ENCODE measurements around the gene PDGFB. TPM values are rescaled to one million over a fixed set of nuclear protein-coding genes. Genes with fewer than 3 reads are reported as not detected.

The PDGFB gene
- total RNA-seq, 1 donor from 2014 or later: 4.7 TPM

DNA sequence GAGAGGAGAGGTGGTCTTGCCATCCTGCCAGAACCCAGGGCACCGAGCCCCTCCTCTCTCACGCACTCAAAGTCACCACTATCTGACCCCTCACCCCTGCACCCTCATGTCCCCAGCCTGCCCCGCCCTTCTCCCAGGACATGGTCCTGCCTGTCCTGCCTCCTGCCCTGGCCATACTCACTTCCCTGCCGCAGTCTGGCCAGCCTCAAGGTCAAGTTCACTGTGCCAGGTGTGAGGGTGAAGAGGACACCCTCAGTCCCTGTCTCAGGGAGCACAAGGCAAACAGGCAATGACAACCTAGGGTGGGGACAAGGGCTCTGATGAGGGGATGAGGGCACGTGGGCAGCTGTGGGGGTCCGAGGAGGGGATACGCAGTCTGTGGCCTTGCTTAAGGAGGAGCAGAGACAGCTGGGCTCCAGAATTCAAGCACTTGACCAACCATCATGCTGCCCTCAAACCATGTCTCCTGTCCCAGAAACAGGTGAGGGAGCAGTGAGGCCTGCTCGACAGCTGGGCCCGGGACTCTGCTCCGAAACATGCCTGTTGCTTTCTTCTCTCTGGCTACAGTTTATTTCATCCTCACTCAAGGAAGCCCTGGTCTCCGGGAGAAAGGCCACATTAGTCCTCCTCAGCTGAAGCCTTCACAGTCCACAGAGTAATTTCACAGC is 36.6 kb downstream of the PDGFB start:
- no peaks in the 10 kb centered on the region for H3K27me3 ChIP-seq
- no peaks in the 10 kb centered on the region for H3K36me3 ChIP-seq
- H3K9me3 ChIP-seq: no peaks in the 10 kb centered on the region
- no peak for TF ChIP-seq POLR2A (IDR thresholded peaks at IDR 0.05)
- TF ChIP-seq, protein P1, sequence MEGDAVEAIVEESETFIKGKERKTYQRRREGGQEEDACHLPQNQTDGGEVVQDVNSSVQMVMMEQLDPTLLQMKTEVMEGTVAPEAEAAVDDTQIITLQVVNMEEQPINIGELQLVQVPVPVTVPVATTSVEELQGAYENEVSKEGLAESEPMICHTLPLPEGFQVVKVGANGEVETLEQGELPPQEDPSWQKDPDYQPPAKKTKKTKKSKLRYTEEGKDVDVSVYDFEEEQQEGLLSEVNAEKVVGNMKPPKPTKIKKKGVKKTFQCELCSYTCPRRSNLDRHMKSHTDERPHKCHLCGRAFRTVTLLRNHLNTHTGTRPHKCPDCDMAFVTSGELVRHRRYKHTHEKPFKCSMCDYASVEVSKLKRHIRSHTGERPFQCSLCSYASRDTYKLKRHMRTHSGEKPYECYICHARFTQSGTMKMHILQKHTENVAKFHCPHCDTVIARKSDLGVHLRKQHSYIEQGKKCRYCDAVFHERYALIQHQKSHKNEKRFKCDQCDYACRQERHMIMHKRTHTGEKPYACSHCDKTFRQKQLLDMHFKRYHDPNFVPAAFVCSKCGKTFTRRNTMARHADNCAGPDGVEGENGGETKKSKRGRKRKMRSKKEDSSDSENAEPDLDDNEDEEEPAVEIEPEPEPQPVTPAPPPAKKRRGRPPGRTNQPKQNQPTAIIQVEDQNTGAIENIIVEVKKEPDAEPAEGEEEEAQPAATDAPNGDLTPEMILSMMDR (IDR thresholded peaks at IDR 0.05): no peak
- TF ChIP-seq POLR2AphosphoS5 (IDR thresholded peaks at IDR 0.05; ENCODE audit: insufficient read depth in 1 of 2, low read depth in 1 of 2): no peak
- H3K4me1 ChIP-seq: peaks cover 5% of the 10 kb centered on the region
- H3K27ac ChIP-seq: no peak overlapping the region
- DNase-seq (ENCODE audit: extremely low spot score in 2 of 2): no peak
- no peak overlapping the region for H3K4me3 ChIP-seq
- intact Hi-C loops (cut with DNase I): no loop called here

DNA sequence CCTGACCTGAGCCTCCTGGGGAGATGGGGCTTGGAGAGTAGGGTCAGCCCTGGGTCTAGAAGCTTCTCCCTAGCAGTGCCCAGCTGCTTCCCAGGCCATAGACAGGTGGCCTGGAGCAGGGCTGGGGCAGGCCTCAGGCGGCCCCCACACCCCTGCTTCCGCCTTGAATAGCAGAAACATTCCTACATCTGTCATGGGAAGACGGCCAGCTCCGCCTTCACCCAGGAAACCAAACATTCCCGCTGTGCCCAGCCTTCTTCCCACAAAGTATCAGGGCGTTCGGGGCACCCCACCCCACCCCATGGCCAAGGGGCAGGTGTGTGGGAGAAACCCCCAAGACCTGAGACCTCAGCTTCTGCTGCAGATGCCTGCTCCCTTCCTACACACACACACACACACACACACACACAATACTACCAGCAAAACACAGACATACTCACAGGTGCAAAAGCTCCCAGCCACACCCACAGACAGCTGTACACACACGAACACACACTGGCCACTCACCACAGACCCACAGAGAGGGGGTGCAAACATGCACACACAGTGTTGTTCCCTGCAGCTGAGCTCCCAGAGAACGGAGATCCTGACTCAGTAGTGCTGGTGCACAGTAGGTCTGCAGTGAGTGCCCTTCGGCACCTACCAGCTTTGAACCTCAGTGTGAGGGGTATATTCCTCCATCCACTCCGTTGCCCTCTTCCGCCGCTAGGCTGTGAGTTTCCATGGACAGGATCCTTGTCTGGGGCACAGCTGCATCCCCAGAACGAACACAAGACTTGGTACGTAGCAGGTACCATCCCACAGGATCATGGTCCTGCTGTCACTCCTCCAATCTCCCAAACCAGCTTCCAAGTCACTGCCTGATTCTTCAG is 37.4 kb downstream of the PDGFB start:
- intact Hi-C loops (cut with DNase I): no loop called here
- Histone ChIP-seq H3K27me3 (no peaks in the 10 kb centered on the region), H3K36me3 (no peaks in the 10 kb centered on the region), H3K4me3 (no peak overlapping the region), H3K27ac (no peak overlapping the region), H3K9me3 (no peaks in the 10 kb centered on the region), H3K4me1 (peaks cover 5% of the 10 kb centered on the region)
- DNase-seq (ENCODE audit: extremely low spot score in 2 of 2): no peak
- TF ChIP-seq POLR2AphosphoS5 (IDR thresholded peaks at IDR 0.05; ENCODE audit: insufficient read depth in 1 of 2, low read depth in 1 of 2) (no peak), POLR2A (IDR thresholded peaks at IDR 0.05) (no peak)
- TF ChIP-seq, protein P1 (IDR thresholded peaks at IDR 0.05): no peak

DNA sequence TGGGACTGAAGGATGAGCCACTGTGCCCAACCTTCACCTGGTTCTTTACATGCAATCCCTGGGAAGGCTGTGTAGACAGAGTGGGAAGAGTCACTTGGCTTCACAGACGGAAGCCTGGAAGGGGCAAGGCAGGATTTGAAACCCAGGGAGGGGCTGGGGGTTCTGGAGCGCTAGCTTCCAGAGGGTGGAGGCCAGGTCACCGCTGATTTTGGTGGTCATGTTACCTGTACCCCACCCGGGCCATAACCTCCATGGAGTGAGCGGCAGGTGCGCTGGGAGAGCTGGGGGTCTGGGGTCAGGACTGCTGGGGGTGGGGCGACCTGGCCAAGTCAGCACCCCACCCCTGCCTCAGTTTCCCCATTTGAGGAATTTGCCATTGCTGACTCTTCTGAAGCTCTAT is 38.3 kb downstream of the PDGFB start:
- no peak overlapping the region for H3K27ac ChIP-seq
- H3K9me3 ChIP-seq: no peaks in the 10 kb centered on the region
- no peaks in the 10 kb centered on the region for H3K27me3 ChIP-seq
- intact Hi-C loops (cut with DNase I): no loop called here
- TF ChIP-seq, protein P1 (IDR thresholded peaks at IDR 0.05): no peak
- TF ChIP-seq POLR2A (IDR thresholded peaks at IDR 0.05) (no peak), POLR2AphosphoS5 (IDR thresholded peaks at IDR 0.05; ENCODE audit: insufficient read depth in 1 of 2, low read depth in 1 of 2) (no peak)
- H3K36me3 ChIP-seq: no peaks in the 10 kb centered on the region
- peaks cover 5% of the 10 kb centered on the region for H3K4me1 ChIP-seq
- H3K4me3 ChIP-seq: no peak overlapping the region
- no peak for DNase-seq (ENCODE audit: extremely low spot score in 2 of 2)

DNA sequence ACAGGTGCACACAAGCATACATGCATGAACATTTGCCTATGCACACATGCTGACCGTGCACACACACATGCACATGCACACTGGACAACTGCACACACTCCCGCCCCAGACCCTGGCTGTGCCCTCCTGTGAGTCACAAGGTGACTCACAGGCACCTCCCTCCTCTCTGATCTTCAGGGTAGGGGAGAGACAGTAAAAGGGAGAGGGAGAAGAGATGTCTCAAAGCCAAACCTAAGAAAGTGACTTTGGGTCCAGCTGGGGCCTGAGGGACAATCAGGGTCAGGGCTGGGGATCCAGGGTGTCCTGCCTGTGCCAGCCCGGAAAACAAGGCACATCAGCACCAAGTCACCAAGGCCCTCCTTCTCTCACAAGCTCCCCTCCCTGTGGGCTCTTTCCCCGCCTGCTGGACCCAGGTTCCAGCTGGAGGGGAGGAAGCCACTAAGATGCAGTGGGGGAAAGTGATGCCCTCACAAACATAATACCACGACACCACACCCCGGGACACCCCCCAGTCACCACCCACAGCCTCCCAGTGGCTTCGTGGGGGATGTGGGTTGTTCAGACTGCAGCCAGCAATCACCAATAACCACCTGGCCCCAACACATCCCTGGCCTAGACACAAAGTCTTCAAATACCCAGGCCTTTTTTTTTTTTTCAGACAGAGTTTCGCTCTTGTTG is 39.3 kb downstream of the PDGFB start:
- H3K4me3 ChIP-seq: no peak overlapping the region
- DNase-seq (ENCODE audit: extremely low spot score in 2 of 2): no peak
- H3K27ac ChIP-seq: no peak overlapping the region
- H3K36me3 ChIP-seq: no peaks in the 10 kb centered on the region
- TF ChIP-seq POLR2A (IDR thresholded peaks at IDR 0.05): no peak
- H3K9me3 ChIP-seq: no peaks in the 10 kb centered on the region
- H3K27me3 ChIP-seq: no peaks in the 10 kb centered on the region
- intact Hi-C loops (cut with DNase I): no loop called here
- H3K4me1 ChIP-seq: peaks cover 5% of the 10 kb centered on the region

DNA sequence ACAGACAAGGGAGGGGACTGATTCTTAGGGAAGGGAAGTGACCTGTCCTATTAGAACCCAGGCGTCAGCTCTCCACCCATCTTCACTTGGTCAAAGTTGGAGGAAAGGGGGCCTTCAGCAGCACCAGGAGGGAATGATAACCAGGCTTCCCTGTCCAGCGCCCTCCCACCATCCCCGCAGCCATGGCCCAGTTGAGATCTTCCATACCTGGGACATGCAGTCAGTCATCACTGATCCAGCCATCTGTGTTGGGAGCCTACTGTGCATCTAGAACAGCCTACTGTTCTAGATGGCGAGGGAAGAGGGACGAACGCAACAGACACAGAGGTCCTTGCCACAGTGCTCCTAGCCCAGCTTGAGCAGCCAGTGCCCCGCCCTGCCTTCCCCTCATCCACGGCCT is 40.6 kb downstream of the PDGFB start:
- DNase-seq (ENCODE audit: extremely low spot score in 2 of 2): no peak
- no peaks in the 10 kb centered on the region for H3K36me3 ChIP-seq

More for the DNA sequence above, 40.6 kb downstream of the PDGFB start:
- intact Hi-C loops (cut with DNase I): no loop called here
- no peak overlapping the region for H3K4me3 ChIP-seq
- H3K4me1 ChIP-seq: peaks cover 5% of the 10 kb centered on the region
- no peaks in the 10 kb centered on the region for H3K27me3 ChIP-seq
- TF ChIP-seq POLR2AphosphoS5 (IDR thresholded peaks at IDR 0.05; ENCODE audit: insufficient read depth in 1 of 2, low read depth in 1 of 2) (no peak), POLR2A (IDR thresholded peaks at IDR 0.05) (no peak)
- TF ChIP-seq, protein P1 (IDR thresholded peaks at IDR 0.05): no peak
- no peak overlapping the region for H3K27ac ChIP-seq
- no peaks in the 10 kb centered on the region for H3K9me3 ChIP-seq

Measured in vagina (tissue), 2 donors.